ENCODE measurements around the gene FAM83F.

DNA sequence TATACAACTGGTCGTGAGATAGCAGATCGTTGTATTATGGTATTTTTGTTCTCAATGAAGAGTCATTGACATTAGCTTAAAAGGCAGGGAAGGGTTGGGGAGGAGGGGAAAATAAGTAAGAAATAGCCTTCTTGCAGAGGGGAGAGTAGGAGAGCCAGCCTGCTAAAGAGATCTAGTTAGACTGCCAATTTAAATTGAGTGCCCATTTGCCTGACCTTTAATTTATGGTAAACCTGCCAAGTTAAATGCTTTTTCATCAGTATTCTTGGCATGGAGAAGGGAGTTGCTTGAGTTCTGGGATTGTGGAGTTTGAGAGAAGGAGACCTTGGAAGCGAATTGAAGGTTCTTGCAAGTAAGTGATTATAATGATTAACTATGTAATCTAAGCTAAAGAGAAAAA is 89.0 kb downstream of the FAM83F start:
- TF ChIP-seq, protein P1, sequence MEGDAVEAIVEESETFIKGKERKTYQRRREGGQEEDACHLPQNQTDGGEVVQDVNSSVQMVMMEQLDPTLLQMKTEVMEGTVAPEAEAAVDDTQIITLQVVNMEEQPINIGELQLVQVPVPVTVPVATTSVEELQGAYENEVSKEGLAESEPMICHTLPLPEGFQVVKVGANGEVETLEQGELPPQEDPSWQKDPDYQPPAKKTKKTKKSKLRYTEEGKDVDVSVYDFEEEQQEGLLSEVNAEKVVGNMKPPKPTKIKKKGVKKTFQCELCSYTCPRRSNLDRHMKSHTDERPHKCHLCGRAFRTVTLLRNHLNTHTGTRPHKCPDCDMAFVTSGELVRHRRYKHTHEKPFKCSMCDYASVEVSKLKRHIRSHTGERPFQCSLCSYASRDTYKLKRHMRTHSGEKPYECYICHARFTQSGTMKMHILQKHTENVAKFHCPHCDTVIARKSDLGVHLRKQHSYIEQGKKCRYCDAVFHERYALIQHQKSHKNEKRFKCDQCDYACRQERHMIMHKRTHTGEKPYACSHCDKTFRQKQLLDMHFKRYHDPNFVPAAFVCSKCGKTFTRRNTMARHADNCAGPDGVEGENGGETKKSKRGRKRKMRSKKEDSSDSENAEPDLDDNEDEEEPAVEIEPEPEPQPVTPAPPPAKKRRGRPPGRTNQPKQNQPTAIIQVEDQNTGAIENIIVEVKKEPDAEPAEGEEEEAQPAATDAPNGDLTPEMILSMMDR (conservative IDR thresholded peaks at IDR 0.05; ENCODE audit: low read length): no peak
- no peak for TF ChIP-seq EZH2phosphoT487 (IDR thresholded peaks at IDR 0.05; ENCODE audit: borderline replicate concordance, low read depth, low read length)

Data from OCI-LY7 (cell line).